ENCODE measurements around the gene CHRNB4.

GRCh38 chr15:78629031-78629715 is 11.8 kb downstream of the CHRNB4 start:
- TF ChIP-seq CTCF (IDR thresholded peaks at IDR 0.05; ENCODE audit: extremely low read depth in 1 of 2, insufficient read depth in 1 of 2, low read depth in 1 of 2, low read length in 2 of 2) (no peak), POLR2A (IDR thresholded peaks at IDR 0.05; ENCODE audit: low read depth, low read length) (no peak), EZH2 (IDR thresholded peaks at IDR 0.05; ENCODE audit: borderline replicate concordance, low read depth, low read length, severe bottlenecking) (no peak), FOS (IDR thresholded peaks at IDR 0.05; ENCODE audit: borderline replicate concordance, insufficient read depth, low read length) (no peak)
- TF ChIP-seq, protein P1, sequence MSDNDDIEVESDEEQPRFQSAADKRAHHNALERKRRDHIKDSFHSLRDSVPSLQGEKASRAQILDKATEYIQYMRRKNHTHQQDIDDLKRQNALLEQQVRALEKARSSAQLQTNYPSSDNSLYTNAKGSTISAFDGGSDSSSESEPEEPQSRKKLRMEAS (IDR thresholded peaks at IDR 0.05; ENCODE audit: insufficient read depth, insufficient read length): no peak

Measured in endothelial cell of umbilical vein (primary cell).